Thymus (tissue), 11 donors: Measurements from ENCODE around the gene CROT. TPM values are rescaled to one million over a fixed set of nuclear protein-coding genes. Genes with fewer than 3 reads are reported as not detected.

Experiments
- DNase-seq, 9 donors: peaks; one replicate each; pipeline ENCODE4 v3.0.0-alpha.2; 2013; ENCODE audit warnings: low spot score in 9 of 9, low read depth in 6 of 9, missing footprints in 1 of 9
- H3K27ac ChIP-seq, 2 donors: one replicate each; pipeline ENCODE4 v1.5.1; 2013; ENCODE audit warnings: control low read depth in 1 of 2, low read depth in 1 of 2, low read length in 1 of 2, mild to moderate bottlenecking in 1 of 2, moderate library complexity in 1 of 2
- H3K27me3 ChIP-seq, 2 donors: one replicate each; pipeline ENCODE4 v1.5.1; 2013; ENCODE audit warnings: low read length in 1 of 2; ENCODE audit not compliant: control insufficient read depth in 2 of 2, insufficient read depth in 1 of 2
- H3K36me3 ChIP-seq, 2 donors: one replicate each; pipeline ENCODE4 v1.5.1; 2013; ENCODE audit warnings: low read length in 1 of 2, mild to moderate bottlenecking in 1 of 2, moderate library complexity in 1 of 2; ENCODE audit not compliant: control insufficient read depth in 2 of 2, insufficient read depth in 2 of 2
- H3K4me1 ChIP-seq, 2 donors: one replicate each; pipeline ENCODE4 v1.5.1; 2013; ENCODE audit warnings: low read length in 2 of 2; ENCODE audit not compliant: control insufficient read depth in 2 of 2, insufficient read depth in 2 of 2
- H3K4me3 ChIP-seq, 2 donors: one replicate each; pipeline ENCODE4 v1.5.1; 2013; ENCODE audit warnings: low read length in 2 of 2, control low read depth in 1 of 2, mild to moderate bottlenecking in 1 of 2
- H3K9me3 ChIP-seq, 2 donors: one replicate each; pipeline ENCODE4 v1.5.1; 2013; ENCODE audit warnings: low read length in 1 of 2, mild to moderate bottlenecking in 1 of 2; ENCODE audit not compliant: control insufficient read depth in 2 of 2, insufficient read depth in 1 of 2
- WGBS: extraction: QIAGEN DNeasy Blood & Tissue Kit; methylation state at CpG from one replicate; pipeline ENCODE4 v1.1.7; 2013; 5-methylcytosine and 5-hydroxymethylcytosine counted together
- polyA plus RNA-seq: library from polyadenylated mRNA; stranded (reverse); fragments of 200-250 nt; gene quantifications from one replicate; pipeline ENCODE4 v1.2.3, GENCODE V29; 2013
- total RNA-seq: library from RNA; stranded (reverse); fragments of 120-200 nt; gene quantifications from one replicate; pipeline ENCODE4 v1.2.4, GENCODE V29; 2013
- donor health status: healthy.

The CROT gene
- total and polyA plus RNA-seq, 2 donors: 6.8 to 17.0 TPM

DNA sequence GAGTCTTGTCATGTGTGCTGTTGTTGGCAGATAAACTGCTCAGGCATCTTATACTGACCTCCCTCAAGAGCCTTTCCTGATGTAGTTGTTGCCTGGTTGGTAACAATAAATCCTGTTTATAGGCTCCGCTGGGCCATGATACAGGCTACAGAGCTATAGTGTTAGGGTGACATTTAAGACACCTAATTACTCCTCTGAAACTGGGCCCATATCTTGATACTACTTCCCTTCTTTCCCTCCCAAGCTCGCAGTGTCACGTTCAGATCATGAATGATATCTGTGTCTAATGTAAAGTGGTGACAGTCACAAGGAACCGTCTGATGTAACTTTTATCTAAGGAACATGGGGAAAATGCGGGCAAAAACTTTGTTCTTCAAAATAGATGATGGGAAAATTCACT lies 35.4 kb downstream of the CROT start:
- H3K27me3 ChIP-seq: no peaks in the 10 kb centered on the region
- H3K9me3 ChIP-seq: no peaks in the 10 kb centered on the region
- WGBS: 96% methylated on average over 5 of the region's 5 CpGs
- no peak overlapping the region for H3K4me3 ChIP-seq
- DNase-seq: no peak
- H3K36me3 ChIP-seq: no peaks in the 10 kb centered on the region
- no peaks in the 10 kb centered on the region for H3K4me1 ChIP-seq
- H3K27ac ChIP-seq: no peak overlapping the region

DNA sequence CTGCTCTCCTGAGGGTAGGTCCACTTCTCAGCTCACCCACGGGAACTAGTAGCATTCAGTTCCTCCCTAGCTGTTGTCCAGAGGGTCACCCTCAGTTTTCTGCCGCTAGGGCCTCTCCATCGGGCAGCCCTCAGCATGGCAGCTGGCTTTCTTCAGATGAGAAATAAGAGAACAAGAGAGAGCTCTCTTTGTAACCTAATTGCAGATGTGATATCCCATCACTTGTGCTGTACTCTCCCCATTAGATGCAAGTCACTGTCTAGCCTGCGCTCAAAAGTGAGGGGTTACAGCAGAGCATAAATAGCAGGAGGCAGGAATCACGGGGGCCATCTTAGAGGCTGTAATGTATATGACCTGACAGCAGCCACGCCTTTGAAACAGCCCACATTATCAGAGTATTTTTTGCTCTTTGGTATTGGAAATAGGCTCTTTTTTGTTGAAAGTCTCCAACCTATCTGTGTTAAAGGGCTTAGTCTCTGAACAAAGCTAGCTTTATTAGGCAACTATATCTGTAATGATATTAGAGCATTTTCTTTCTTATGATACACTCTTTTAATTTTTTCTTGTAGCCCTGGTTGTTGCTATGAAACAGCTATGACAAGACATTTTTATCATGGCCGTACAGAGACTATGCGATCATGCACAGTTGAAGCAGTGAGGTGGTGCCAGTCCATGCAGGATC lies 45.7 kb downstream of the CROT start:
- no peaks in the 10 kb centered on the region for H3K4me1 ChIP-seq

DNA sequence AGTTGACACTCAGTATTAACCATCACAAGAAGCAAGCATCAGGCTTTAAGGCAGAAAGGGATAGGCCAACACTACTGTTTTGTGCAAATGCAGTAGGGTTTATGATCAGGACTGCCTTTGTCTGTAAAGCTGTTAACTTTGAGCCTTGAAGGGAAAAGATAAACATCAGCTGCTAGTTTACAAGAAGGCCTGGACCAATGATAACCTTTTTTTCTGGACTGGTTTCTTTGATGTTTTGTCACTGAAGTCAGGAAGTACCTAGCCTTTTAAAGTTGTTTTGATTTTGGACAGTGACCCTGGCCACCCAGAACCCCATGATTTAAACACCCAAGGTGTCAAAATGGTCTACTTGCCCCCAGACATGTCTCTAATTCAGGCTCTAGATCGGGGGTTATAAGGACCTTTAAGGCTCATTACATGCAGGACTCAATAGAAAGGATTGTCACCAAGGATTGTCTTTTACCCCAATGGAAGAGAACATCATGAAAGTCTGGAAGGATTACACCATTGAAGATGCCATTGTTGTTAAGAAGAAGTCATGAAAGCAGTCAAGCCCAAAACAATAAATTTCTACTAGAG lies 50.1 kb downstream of the CROT start:
- Histone ChIP-seq H3K27ac (no peak overlapping the region), H3K4me1 (no peaks in the 10 kb centered on the region), H3K36me3 (peaks cover 0 to 4% of the 10 kb centered on the region in 2 donors), H3K4me3 (no peak overlapping the region), H3K27me3 (no peaks in the 10 kb centered on the region), H3K9me3 (no peaks in the 10 kb centered on the region)
- WGBS: 94% methylated on average over 1 of the region's 1 CpG
- DNase-seq: no peak

More for the DNA sequence above, 45.7 kb downstream of the CROT start:
- H3K9me3 ChIP-seq: peaks cover 0 to 4% of the 10 kb centered on the region in 2 donors
- DNase-seq: no peak
- 99% methylated on average over 8 of the region's 8 CpGs for WGBS
- no peak overlapping the region for H3K27ac ChIP-seq
- no peaks in the 10 kb centered on the region for H3K27me3 ChIP-seq
- H3K36me3 ChIP-seq: peaks cover 3 to 4% of the 10 kb centered on the region in 2 donors
- no peak overlapping the region for H3K4me3 ChIP-seq

DNA sequence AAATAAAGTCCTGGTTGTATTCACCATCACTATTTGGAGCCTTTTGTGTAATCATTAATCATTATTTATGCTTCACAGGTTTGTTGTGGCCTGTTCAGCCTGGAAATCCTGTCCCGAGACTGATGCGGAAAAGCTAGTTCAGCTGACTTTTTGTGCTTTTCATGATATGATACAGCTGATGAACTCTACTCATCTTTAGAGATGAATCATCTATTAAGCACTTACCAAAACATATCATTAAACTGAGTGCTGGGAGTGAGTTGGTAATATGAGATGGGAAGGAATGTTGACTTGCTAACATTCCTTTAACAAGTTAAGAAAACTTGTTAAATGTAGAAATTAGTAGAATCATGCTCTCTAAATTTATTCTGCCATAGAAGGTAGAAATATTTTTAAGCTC lies 53.0 kb downstream of the CROT start:
- Histone ChIP-seq H3K27me3 (no peaks in the 10 kb centered on the region), H3K27ac (no peak overlapping the region), H3K9me3 (no peaks in the 10 kb centered on the region), H3K4me3 (no peak overlapping the region), H3K36me3 (peaks cover 0 to 3% of the 10 kb centered on the region in 2 donors), H3K4me1 (no peaks in the 10 kb centered on the region)
- no peak for DNase-seq
- 97% methylated on average over 2 of the region's 2 CpGs for WGBS

DNA sequence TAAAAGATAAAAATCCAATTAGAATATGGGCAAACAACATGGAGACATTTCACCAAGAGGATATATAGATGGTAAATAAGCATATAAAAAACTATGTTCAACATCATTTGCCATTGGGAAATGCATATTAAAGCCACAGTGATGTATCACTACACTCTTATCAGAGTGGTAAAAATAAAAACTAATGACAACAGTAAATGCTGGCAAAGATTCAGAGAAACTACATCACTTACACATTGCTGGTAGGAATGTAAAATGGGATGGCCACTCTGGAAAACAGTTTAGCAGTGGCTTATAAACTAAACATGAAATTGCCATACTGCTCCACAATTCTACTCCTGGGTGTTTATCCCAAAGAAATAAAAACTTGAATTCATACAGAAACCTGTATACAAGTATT lies 59.2 kb downstream of the CROT start:
- Histone ChIP-seq H3K27me3 (no peaks in the 10 kb centered on the region), H3K27ac (no peak overlapping the region), H3K4me3 (no peak overlapping the region), H3K4me1 (no peaks in the 10 kb centered on the region), H3K9me3 (no peaks in the 10 kb centered on the region), H3K36me3 (no peaks in the 10 kb centered on the region)
- no peak for DNase-seq

DNA sequence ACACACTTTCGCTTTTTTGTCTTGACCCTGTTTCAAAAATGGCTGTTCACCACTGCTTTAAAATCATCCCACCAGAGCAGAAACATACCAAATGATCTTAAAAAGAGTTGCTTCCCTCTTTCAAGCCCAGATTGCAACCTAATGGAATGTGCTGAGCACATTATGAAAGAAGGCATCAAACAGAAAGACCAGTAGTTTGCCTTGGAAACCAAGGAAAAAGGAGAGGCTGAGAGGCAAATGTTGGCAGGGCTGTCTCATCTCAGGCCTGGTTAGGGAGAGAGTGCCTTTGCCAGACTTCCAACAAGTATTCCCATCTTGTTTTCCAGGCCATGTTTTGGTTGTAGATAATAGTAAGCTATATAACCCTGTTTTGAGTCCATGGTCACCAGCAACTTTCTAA lies 65.7 kb downstream of the CROT start:
- Histone ChIP-seq H3K9me3 (no peaks in the 10 kb centered on the region), H3K4me3 (no peak overlapping the region), H3K4me1 (no peaks in the 10 kb centered on the region), H3K27ac (no peak overlapping the region), H3K27me3 (no peaks in the 10 kb centered on the region), H3K36me3 (no peaks in the 10 kb centered on the region)
- DNase-seq: no peak
- WGBS: 95% methylated on average over 1 of the region's 1 CpG

DNA sequence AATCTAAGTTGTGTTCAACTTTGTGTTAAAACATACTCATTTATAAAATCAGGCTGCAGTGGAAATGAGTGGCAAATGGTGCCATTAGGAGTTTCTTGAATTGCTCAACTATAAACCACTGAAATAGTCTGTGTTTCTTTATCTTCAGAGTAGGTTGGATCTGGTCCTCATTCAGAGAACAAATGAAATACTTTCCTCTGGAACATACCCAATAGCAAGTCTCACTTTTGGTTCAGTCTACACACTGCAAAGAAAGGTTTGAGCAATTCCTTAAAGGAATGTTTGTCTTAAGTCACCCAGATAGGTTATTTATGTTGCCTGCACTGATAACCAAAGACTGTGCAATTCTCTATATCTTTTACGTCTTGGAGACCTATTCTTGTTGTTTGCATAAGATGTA lies 67.6 kb downstream of the CROT start:
- H3K4me3 ChIP-seq: no peak overlapping the region
- H3K27me3 ChIP-seq: no peaks in the 10 kb centered on the region
- 99% methylated on average over 1 of the region's 1 CpG for WGBS
- no peaks in the 10 kb centered on the region for H3K9me3 ChIP-seq
- H3K36me3 ChIP-seq: no peaks in the 10 kb centered on the region
- DNase-seq: no peak
- no peaks in the 10 kb centered on the region for H3K4me1 ChIP-seq
- no peak overlapping the region for H3K27ac ChIP-seq

DNA sequence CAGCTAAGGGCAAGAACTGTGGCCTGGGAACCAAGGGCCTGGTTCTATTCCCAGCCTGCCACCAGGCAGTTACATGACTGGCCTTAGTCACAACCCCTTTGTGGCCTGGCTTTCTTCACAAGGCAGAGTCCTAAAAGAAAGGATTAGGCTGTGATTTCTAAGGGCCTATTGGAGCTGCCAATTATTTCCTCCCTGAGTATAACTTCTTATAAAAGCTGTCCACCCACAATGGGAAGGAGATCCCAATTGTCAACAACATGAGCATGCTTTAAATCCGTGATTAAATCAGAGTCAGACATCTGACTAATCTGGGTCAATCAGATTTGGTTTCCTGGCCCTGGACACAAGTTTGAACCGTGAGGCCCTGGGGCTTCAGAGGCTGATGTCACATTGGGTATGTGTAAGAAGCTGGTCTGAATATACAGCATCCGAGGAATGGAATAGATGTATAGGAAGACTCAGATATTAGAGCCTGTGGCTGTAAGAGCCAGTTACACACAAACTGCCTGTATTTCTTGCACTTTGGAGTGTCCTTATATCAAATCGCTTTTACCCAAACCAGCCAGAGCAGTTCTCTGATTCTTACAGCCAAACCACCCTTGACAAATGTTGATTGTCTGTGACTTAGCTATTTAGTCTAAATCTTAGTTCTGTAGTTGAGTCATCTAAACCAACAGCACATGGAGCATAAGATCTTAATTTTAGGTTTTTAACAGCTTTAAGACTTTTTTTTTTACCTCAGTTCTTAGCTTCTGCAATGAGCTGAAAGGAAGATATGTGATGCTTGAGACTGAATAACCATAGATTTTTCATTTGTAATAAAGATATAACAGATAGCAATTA lies 68.7 kb downstream of the CROT start:
- H3K4me3 ChIP-seq: no peak overlapping the region
- no peak overlapping the region for H3K27ac ChIP-seq
- WGBS: 92% methylated on average over 4 of the region's 4 CpGs

DNA sequence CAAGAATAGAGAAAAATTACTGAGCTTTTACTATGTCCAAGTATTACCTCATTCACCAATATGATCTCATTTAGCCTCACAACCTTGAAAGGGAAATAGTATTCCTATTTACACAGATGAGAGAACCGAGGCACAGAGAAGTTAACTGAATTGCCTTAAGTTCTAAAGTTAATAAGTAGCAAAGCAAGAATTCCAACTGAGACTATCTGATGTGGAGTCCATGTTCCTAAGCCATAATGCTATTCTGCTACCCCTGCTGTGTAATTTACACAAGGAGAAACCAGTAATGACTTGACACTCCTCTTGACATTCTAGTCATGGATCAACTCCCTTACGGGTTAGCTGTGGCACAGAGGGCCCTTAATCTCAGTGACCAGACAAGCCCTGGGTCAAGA lies 69.3 kb downstream of the CROT start:
- DNase-seq: no peak
- Histone ChIP-seq H3K36me3 (no peaks in the 10 kb centered on the region), H3K4me1 (no peaks in the 10 kb centered on the region), H3K4me3 (no peak overlapping the region), H3K27me3 (no peaks in the 10 kb centered on the region), H3K27ac (no peak overlapping the region), H3K9me3 (no peaks in the 10 kb centered on the region)
- WGBS: 98% methylated on average over 2 of the region's 2 CpGs

More for the DNA sequence above, 68.7 kb downstream of the CROT start:
- H3K27me3 ChIP-seq: no peaks in the 10 kb centered on the region
- no peaks in the 10 kb centered on the region for H3K36me3 ChIP-seq
- no peak for DNase-seq
- H3K9me3 ChIP-seq: no peaks in the 10 kb centered on the region
- H3K4me1 ChIP-seq: no peaks in the 10 kb centered on the region
